K562 (cell line): ENCODE data around the gene GZMM. TPM values are rescaled to one million over a fixed set of nuclear protein-coding genes. Genes with fewer than 3 reads are reported as not detected.

Experiments
- ATAC-seq: fragments of 200-7000 bp; cut with Tn5 transposase; 3 replicates; pipeline ENCODE4 v1.9.1; 2020; ENCODE audit warnings: moderate library complexity
- BruUV-seq: library from RNA; stranded (reverse); fragments of 400-500 nt; replicated peaks from 2 replicates; lab custom pipeline; 2021; lab: Mats Ljungman, UMichigan
- CTCF ChIA-PET: fragments of 300-600 bp; formaldehyde crosslinking; extraction: SDS; loops from one replicate; lab custom pipeline; 2021; ENCODE audit warnings: low intra/inter-chr PET ratio; lab: Yijun Ruan, JAX
- POLR2A ChIA-PET: fragments of 300-600, 350-650 bp; sonication (Branson Sonifier 250); formaldehyde crosslinking; extraction: SDS; loops from one replicate; lab custom pipeline; 2021; ENCODE audit warnings: antibody characterized with exemption, inconsistent platforms; lab: Yijun Ruan, JAX
- DNase-seq, 4 experiments: peaks; one replicate each; pipeline versions ENCODE4 v3.0.0 to v3.0.0-alpha.2; 2011 to 2018; ENCODE audit warnings: low spot score in 3 of 4, mixed read lengths in 3 of 4; ENCODE audit errors: extremely low read depth in 1 of 4
- FAIRE-seq: peaks from 2 replicates; lab custom pipeline; 2011; peaks lifted over from hg19 to GRCh38; lab: Jason Lieb, UNC
- H2AFZ ChIP-seq: 2 replicates; pipeline ENCODE4 v1.6.0; 2011; ENCODE audit warnings: low read depth, low read length, control low read depth, inconsistent platforms
- H3K27ac ChIP-seq: fragments of 200-600 bp; 3 replicates; pipeline ENCODE4 v1.8.0; 2011; ENCODE audit warnings: low read depth, mild to moderate bottlenecking, control low read depth, inconsistent platforms, low read length, moderate library complexity, mixed read lengths; ENCODE audit errors: extremely low read depth
- H3K27me3 ChIP-seq, 2 experiments: fragments of 300-600 bp in 1 of 2; 2 replicates in 1 of 2; 3 replicates in 1 of 2; pipeline versions ENCODE4 v1.6.0 to v1.8.0; 2011; ENCODE audit warnings: inconsistent platforms in 2 of 2, low read length in 2 of 2, mild to moderate bottlenecking in 1 of 2, mixed read lengths in 1 of 2, moderate library complexity in 1 of 2; ENCODE audit not compliant: control insufficient read depth in 2 of 2, insufficient read depth in 2 of 2
- H3K36me3 ChIP-seq: fragments of 300-600 bp; 3 replicates; pipeline ENCODE4 v1.8.0; 2011; ENCODE audit warnings: mild to moderate bottlenecking, low read length, inconsistent platforms; ENCODE audit not compliant: control insufficient read depth, insufficient read depth
- H3K4me1 ChIP-seq, 2 experiments: fragments of 200-600 bp in 1 of 2; replicated peaks in 1 of 2; 2 replicates in 1 of 2; 3 replicates in 1 of 2; pipeline versions ENCODE4 v1.5.1 to v1.8.0; 2011; ENCODE audit warnings: inconsistent platforms in 2 of 2, low read length in 2 of 2, mild to moderate bottlenecking in 1 of 2, mixed read lengths in 1 of 2, moderate library complexity in 1 of 2; ENCODE audit not compliant: control insufficient read depth in 2 of 2, insufficient read depth in 2 of 2
- H3K4me2 ChIP-seq: 2 replicates; pipeline ENCODE4 v1.6.1; 2011; ENCODE audit warnings: low read length, control low read depth, inconsistent platforms, mixed read lengths; ENCODE audit not compliant: insufficient read depth
- H3K4me3 ChIP-seq: fragments of 200-600 bp; sonication (generic), shearing (Covaris generic); 2 replicates; pipeline ENCODE4 v1.5.1; 2016; ENCODE audit warnings: control low read depth, inconsistent platforms
- H3K79me2 ChIP-seq: fragments of 200-600 bp; 3 replicates; pipeline ENCODE4 v1.8.0; 2011; ENCODE audit warnings: low read length, inconsistent platforms; ENCODE audit not compliant: control insufficient read depth, insufficient read depth
- H3K9ac ChIP-seq, 2 experiments: 2 replicates each; pipeline versions ENCODE4 v1.6.0 to v1.6.1; 2011; ENCODE audit warnings: low read depth in 2 of 2, low read length in 2 of 2, control low read depth in 1 of 2, inconsistent platforms in 1 of 2, mild to moderate bottlenecking in 1 of 2, mixed read lengths in 1 of 2; ENCODE audit not compliant: insufficient read depth in 1 of 2
- H3K9me1 ChIP-seq: one replicate; pipeline ENCODE4 v1.6.0; 2011; ENCODE audit warnings: inconsistent platforms, mild to moderate bottlenecking, low read length, moderate library complexity; ENCODE audit not compliant: control insufficient read depth, insufficient read depth
- H3K9me3 ChIP-seq: replicated peaks from 2 replicates; pipeline ENCODE4 v1.5.1; 2011; ENCODE audit warnings: low read depth, low read length, inconsistent platforms; ENCODE audit not compliant: control insufficient read depth, insufficient read depth
- H4K20me1 ChIP-seq: replicated peaks from 2 replicates; pipeline ENCODE4 v1.6.1; 2011; ENCODE audit warnings: low read length, inconsistent platforms, mixed read lengths; ENCODE audit not compliant: control insufficient read depth, insufficient read depth
- CREB3 ChIP-seq: fragments of 450-650 bp; conservative IDR thresholded peaks from 2 replicates; pipeline ENCODE4 v1.6.1; 2016; ENCODE audit warnings: missing genetic modification characterization, low read depth, mild to moderate bottlenecking, missing compliant biosample characterization, moderate library complexity
- GABPA ChIP-seq: fragments of 200-800 bp; sonication (Bioruptor generic); conservative IDR thresholded peaks from 2 replicates; pipeline ENCODE4 v1.6.1; 2016; ENCODE audit warnings: low read depth, missing genetic modification characterization, missing compliant biosample characterization
- KAT7 ChIP-seq: sonication (generic); formaldehyde crosslinking; IDR thresholded peaks from 2 replicates; pipeline ENCODE4 v1.8.0; 2022; ENCODE audit warnings: missing genetic modification reagents, mild to moderate bottlenecking, borderline replicate concordance
- KDM1A ChIP-seq, 2 experiments: fragments of 450-650 bp; IDR thresholded peaks; 2 replicates each; pipeline ENCODE4 v1.6.1; 2016; ENCODE audit warnings: mild to moderate bottlenecking in 2 of 2
- MYNN ChIP-seq, 2 experiments: sonication (generic); formaldehyde crosslinking in 1 of 2; IDR thresholded peaks; 2 replicates each; pipeline versions ENCODE4 v1.5.0 to v1.6.1; 2016 to 2020; ENCODE audit warnings: antibody characterized with exemption in 1 of 2, missing genetic modification reagents in 1 of 2
- RNF2 ChIP-seq: sonication (generic); IDR thresholded peaks from 2 replicates; pipeline ENCODE4 v1.6.1; 2016
- TEAD4 ChIP-seq, 2 experiments: sonication (generic) in 1 of 2; formaldehyde crosslinking in 1 of 2; IDR thresholded peaks; 2 replicates each; pipeline versions ENCODE4 v1.6.1 to v1.8.0; 2012 to 2022; ENCODE audit warnings: borderline replicate concordance in 1 of 2, inconsistent platforms in 1 of 2, low read length in 1 of 2, mild to moderate bottlenecking in 1 of 2, missing genetic modification reagents in 1 of 2
- VEZF1 ChIP-seq: fragments of 200-800 bp; sonication (Bioruptor generic); IDR thresholded peaks from 2 replicates; pipeline ENCODE4 v1.6.1; 2017; ENCODE audit warnings: missing genetic modification characterization, missing compliant biosample characterization
- ZMIZ1 ChIP-seq, 2 experiments: fragments of 150-350 bp in 1 of 2; IDR thresholded peaks; 2 replicates each; pipeline ENCODE4 v1.6.1; 2012 to 2016; ENCODE audit warnings: low read depth in 2 of 2, low read length in 2 of 2, mild to moderate bottlenecking in 1 of 2, moderate library complexity in 1 of 2
- WGBS: fragments of 100-300 bp; shearing (Covaris generic); methylation state at CpG from one replicate; pipeline ENCODE4 v1.1.6; 2016; ENCODE audit warnings: low coverage, mixed read lengths; ENCODE audit not compliant: insufficient coverage; ENCODE audit errors: missing lambda C conversion rate; 5-methylcytosine and 5-hydroxymethylcytosine counted together
- in situ Hi-C: fragments of 300-500 bp; cut with MboI; formaldehyde crosslinking; loops from 4 replicates; pipeline ENCODE4 v1.15.0; 2018; ENCODE audit warnings: inconsistent platforms, mixed read lengths
- intact Hi-C: fragments of 100-400 bp; cut with micrococcal nuclease; formaldehyde crosslinking; loops from 2 replicates; pipeline ENCODE4 v1.14.2; 2022
- polyA plus RNA-seq, 8 experiments: library from polyadenylated mRNA; depleted of rRNA in 4 of 8; stranded (reverse) in 5 of 8; unstranded in 3 of 8; fragments of >200 nt; fragmentation: Nextera tagmentation in 2 of 8; fragmentation: Illumina TruSeq in 1 of 8; extraction: Ambion mirVana in 2 of 8; extraction: Trizol in 1 of 8; gene quantifications; 2 replicates each; pipeline versions ENCODE4 v1.2.1 to v1.2.3, GENCODE V29; 2011 to 2014; ENCODE audit warnings: inconsistent platforms in 1 of 8, missing spikeins in 1 of 8
- total RNA-seq, 7 experiments: library from RNA; depleted of rRNA in 6 of 7; stranded (reverse); fragments of >200 nt in 6 of 7; fragmentation: Illumina TruSeq in 2 of 7; extraction: Trizol in 2 of 7; gene quantifications; 2 replicates each; pipeline versions ENCODE4 v1.2.1 to v1.2.3, GENCODE V29; 2011 to 2021; ENCODE audit warnings: low replicate concordance in 1 of 7
- TF ChIP-seq, protein P1 (sequence below), 2 experiments: IDR thresholded peaks; 2 replicates each; pipeline ENCODE4 v1.6.1; 2011; ENCODE audit warnings: borderline replicate concordance in 1 of 2, control low read depth in 1 of 2, low read depth in 1 of 2, low read length in 1 of 2, mild to moderate bottlenecking in 1 of 2, mixed read lengths in 1 of 2, moderate library complexity in 1 of 2; ENCODE audit not compliant: insufficient read depth in 1 of 2, insufficient read length in 1 of 2, poor library complexity in 1 of 2, severe bottlenecking in 1 of 2; ENCODE audit errors: extremely low read depth in 1 of 2

The GZMM gene
- total and polyA plus RNA-seq, 9 of the 15 experiments (the other 6 are each of a cell fraction or from before 2014, with no cell fraction given), result 0.08 to 2.6 (median 0.70) TPM; not detected in 2

- under 1% methylated on average over 17 of the region's 19 CpGs for WGBS
- H3K9me3 ChIP-seq, result peaks cover 10% of the 10 kb centered on the region
- no peaks in the 10 kb centered on the region for H3K27me3 ChIP-seq
- H3K9me1 ChIP-seq, result no peaks in the 10 kb centered on the region
- H3K27ac ChIP-seq, result peak overlapping the region; percentile 71
- ATAC-seq (peak; percentile 91), FAIRE-seq (peak; percentile 94), DNase-seq (peak; percentile 50 to 92 (median 70))
- H3K9ac ChIP-seq, result peak overlapping the region; percentile 46 to 71; a peak in 3 of 4 replicates
- H4K20me1 ChIP-seq, result no peaks in the 10 kb centered on the region
- H3K79me2 ChIP-seq, result peaks cover 4% of the 10 kb centered on the region; the same call in 1 of the 3 replicates
- in situ Hi-C loops (no loop called here), intact Hi-C loops (no loop called here)
- ChIA-PET CTCF (no interaction called here), POLR2A (interaction anchor here (0.6 to 1.9 kb wide), 7 partner anchors 8 to 476 kb away, joined by 3 to 11 read pairs (median 3); no protein-coding TSS in a partner anchor)
- H3K4me3 ChIP-seq, result peak overlapping the region; percentile 21
- H3K4me2 ChIP-seq, result peak overlapping the region; percentile 78
- peaks cover 0 to 29% of the 10 kb centered on the region in 2 experiments; a peak in 4 of 5 replicates for H3K4me1 ChIP-seq
- peak overlapping the region; percentile 70 for H2AFZ ChIP-seq
- peaks cover 3% of the 10 kb centered on the region; the same call in 1 of the 3 replicates for H3K36me3 ChIP-seq
- no TSS peak for BruUV-seq
- peak; percentile 54 for TF ChIP-seq GABPA (tag)
- TF ChIP-seq ZMIZ1 (IDR thresholded peaks at IDR 0.05; ENCODE audit: low read depth in 2 of 2, low read length in 2 of 2), result no peak
- peak; percentile 61; the same call in 1 of the 2 replicates for TF ChIP-seq RNF2
- TF ChIP-seq KAT7 (CRISPR knock-in tag), result no peak
- TF ChIP-seq, protein P1, sequence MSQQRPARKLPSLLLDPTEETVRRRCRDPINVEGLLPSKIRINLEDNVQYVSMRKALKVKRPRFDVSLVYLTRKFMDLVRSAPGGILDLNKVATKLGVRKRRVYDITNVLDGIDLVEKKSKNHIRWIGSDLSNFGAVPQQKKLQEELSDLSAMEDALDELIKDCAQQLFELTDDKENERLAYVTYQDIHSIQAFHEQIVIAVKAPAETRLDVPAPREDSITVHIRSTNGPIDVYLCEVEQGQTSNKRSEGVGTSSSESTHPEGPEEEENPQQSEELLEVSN (IDR thresholded peaks at IDR 0.05; ENCODE audit: borderline replicate concordance in 1 of 2, extremely low read depth in 1 of 2, insufficient read depth in 1 of 2, insufficient read length in 1 of 2, low read depth in 1 of 2, low read length in 1 of 2, poor library complexity in 1 of 2, severe bottlenecking in 1 of 2), result peak; percentile 68 to 84
- peak; percentile 79 for TF ChIP-seq TEAD4 (IDR thresholded peaks at IDR 0.05; ENCODE audit: low read length)
- TF ChIP-seq TEAD4 (CRISPR knock-in tag; IDR thresholded peaks at IDR 0.05; ENCODE audit: borderline replicate concordance), result no peak
- TF ChIP-seq CREB3 (tag), result no peak
- peak; percentile 98 for TF ChIP-seq VEZF1 (CRISPR knock-in tag)
- TF ChIP-seq MYNN (IDR thresholded peaks at IDR 0.05), result 0 out of 2 replicates have a peak, but pooled peaks have one; percentile 23
- TF ChIP-seq MYNN (CRISPR knock-in tag; IDR thresholded peaks at IDR 0.05), result no peak
- peak in 1 of 2 experiments; percentile 20; a peak in 1 of 4 replicates for TF ChIP-seq KDM1A (IDR thresholded peaks at IDR 0.05)
These were observed 22.6 kb downstream of the GZMM start for GRCh38 chr19:566403-566802.
